AG04450 (cell line): Measurements from ENCODE around the gene ABCC10. TPM values are rescaled to one million over a fixed set of nuclear protein-coding genes. Genes with fewer than 3 reads are reported as not detected.
A peak's percentile ranks its signal among the peaks of the same experiment; 100 is the strongest.
"Not testable (repeated sequence)": the region's sequence is repeated elsewhere in the genome, so short reads cannot be mapped to it uniquely, and the experiment has no call there.

Source experiments
- CTCF ChIA-PET: fragments of 300-600, 350-600 bp; formaldehyde crosslinking; extraction: SDS; loops from one replicate; lab custom pipeline; 2022; ENCODE audit warnings: antibody characterized with exemption, inconsistent platforms; lab: Charles Lee
- POLR2A ChIA-PET: fragments of 350-600 bp; formaldehyde crosslinking; extraction: SDS; loops from one replicate; lab custom pipeline; 2021; ENCODE audit warnings: antibody characterized with exemption, inconsistent platforms; lab: Yijun Ruan, JAX
- DNase-seq: peaks from one replicate; pipeline ENCODE4 v3.0.0-alpha.2; 2011; ENCODE audit warnings: low read depth, low spot score
- H3K27ac ChIP-seq: one replicate; pipeline ENCODE4 v1.5.1; 2012; ENCODE audit warnings: low read depth, low read length, control low read depth
- H3K27me3 ChIP-seq: one replicate; pipeline ENCODE4 v1.6.0; 2012; ENCODE audit warnings: low read length; ENCODE audit not compliant: control insufficient read depth, insufficient read depth
- H3K4me3 ChIP-seq: 2 replicates; pipeline ENCODE4 v1.5.1; 2011; ENCODE audit warnings: mild to moderate bottlenecking, low read depth, low read length, control low read depth
- H3K9me3 ChIP-seq: 2 replicates; pipeline ENCODE4 v1.5.1; 2012; ENCODE audit warnings: low read length; ENCODE audit not compliant: control insufficient read depth, insufficient read depth
- CTCF ChIP-seq: IDR thresholded peaks from 2 replicates; pipeline ENCODE4 v1.5.1; 2011; ENCODE audit warnings: low read depth, low read length, control low read depth, inconsistent platforms
- polyA plus RNA-seq: library from polyadenylated mRNA; depleted of rRNA; stranded (reverse); fragments of >200 nt; gene quantifications from 2 replicates; pipeline ENCODE4 v1.2.3, GENCODE V29; 2011; rRNA removed
- small RNA-seq: library from RNA; depleted of rRNA; stranded (forward); fragments of <200 nt; gene quantifications from one replicate; pipeline ENCODE3, GENCODE V24; 2012; ENCODE audit warnings: low read depth; ENCODE audit not compliant: insufficient read length

The ABCC10 gene
- polyA plus RNA-seq, 1 experiment, result 12.0 TPM

DNA sequence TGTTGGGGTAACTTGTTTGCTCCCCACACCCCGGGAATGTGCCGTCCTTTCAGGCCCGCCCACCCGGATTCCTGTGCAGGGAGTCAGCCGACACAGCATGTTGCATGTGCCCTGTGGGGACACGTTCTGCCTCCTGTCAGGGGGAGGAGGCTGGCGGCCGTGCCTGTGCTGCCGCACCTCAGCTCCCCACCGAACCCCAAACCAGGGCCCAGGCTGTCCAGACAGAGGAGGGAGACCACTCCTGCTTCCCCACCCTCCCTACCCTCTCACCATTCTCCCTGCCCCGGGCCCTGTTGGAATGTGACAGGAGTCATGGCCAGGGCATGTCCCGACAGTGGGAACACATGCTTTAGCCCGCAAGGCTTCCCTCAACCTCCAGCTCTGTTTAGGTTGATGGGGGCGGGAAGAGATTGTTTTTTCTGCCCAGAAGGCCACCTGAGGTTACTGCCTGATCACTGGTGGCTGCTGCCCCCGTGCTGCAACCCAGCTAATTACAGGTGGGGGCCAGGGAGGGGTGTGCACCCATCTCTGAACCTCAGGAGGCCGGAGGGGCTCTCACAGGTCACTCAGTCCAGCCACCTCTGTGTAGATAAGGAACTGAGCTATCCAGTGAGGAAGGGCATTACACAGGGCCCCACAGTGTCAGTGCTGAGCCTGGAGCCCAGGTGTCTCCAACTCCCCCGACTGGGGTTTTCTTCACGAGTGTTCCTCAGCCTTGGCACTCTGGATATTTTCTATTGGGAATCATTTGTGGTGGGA is 69.2 kb downstream of the ABCC10 start:
- ChIA-PET POLR2A (interaction anchor here (1.2 to 1.4 kb wide), 2 partner anchors 14 to 19 kb away, joined by 5 to 6 read pairs; partner anchors contain the start of genes LRRC73 and TJAP1), CTCF (interaction anchor here (0.5 to 6.6 kb wide), 15 partner anchors 9 to 602 kb away, joined by 3 to 54 read pairs (median 3); partner anchors contain the start of genes DLK2, DNPH1 and LRRC73)

DNA sequence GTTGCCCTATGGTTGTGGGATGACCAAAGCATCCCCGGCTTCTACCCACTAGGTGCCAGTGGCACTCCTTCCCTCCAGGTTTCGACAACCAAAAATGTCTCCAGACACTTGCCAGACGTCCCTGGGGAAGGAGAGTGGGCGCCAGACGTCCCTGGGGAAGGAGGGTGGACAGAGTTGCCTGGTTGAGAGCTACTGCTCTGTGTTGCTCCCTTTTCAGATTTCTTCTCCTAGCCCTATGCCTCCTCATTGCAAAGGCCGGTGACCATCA is 69.7 kb downstream of the ABCC10 start:
- CTCF ChIA-PET, result interaction anchor here (0.5 to 6.6 kb wide), 4 partner anchors 9 to 175 kb away, joined by 3 to 54 read pairs (median 8); partner anchors contain the start of gene LRRC73
- H3K27ac ChIP-seq, result peak overlapping the region; percentile 34
- no peak for TF ChIP-seq CTCF

More for the DNA sequence above, 69.2 kb downstream of the ABCC10 start:
- H3K9me3 ChIP-seq, result no peaks in the 10 kb centered on the region; the same call in 1 of the 2 replicates
- DNase-seq, result no peak
- no peaks in the 10 kb centered on the region for H3K27me3 ChIP-seq
- peak; percentile 65 for TF ChIP-seq CTCF
- no peak overlapping the region for H3K4me3 ChIP-seq
- H3K27ac ChIP-seq, result peak overlapping the region; percentile 68

DNA sequence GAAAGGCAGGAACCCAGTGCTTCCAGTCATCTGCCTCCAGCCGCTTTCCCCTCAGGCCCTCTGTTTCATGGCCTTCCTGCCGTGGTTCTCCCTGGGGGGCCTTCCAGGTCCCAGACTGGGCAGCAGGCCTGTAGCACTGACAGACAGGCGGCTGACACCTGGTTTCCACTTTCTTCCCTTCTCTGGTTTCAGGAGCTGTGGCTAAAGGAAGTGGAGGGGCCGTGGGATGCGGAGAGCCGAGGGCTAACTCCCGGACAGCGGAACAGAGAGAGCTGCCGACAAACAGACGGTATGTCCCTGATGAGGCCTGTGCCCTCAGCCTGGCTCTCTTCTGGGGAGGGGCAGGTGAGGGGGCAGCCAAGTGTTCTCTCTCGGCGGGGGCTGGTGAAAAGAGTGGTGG is 70.3 kb downstream of the ABCC10 start:
- H3K9me3 ChIP-seq, result no peaks in the 10 kb centered on the region; the same call in 1 of the 2 replicates
- no peak overlapping the region for H3K4me3 ChIP-seq
- no peak for TF ChIP-seq CTCF
- DNase-seq, result no peak
- H3K27me3 ChIP-seq, result no peaks in the 10 kb centered on the region
- H3K27ac ChIP-seq, result no peak overlapping the region
- ChIA-PET POLR2A (no interaction called here), CTCF (interaction anchor here (0.5 to 6.6 kb wide), 4 partner anchors 10 to 216 kb away, joined by 3 to 54 read pairs (median 8); partner anchors contain the start of gene LRRC73)

More for the DNA sequence above, 69.7 kb downstream of the ABCC10 start:
- H3K27me3 ChIP-seq, result no peaks in the 10 kb centered on the region
- POLR2A ChIA-PET, result interaction anchor here (1.2 to 1.4 kb wide), 2 partner anchors 13 to 19 kb away, joined by 5 to 6 read pairs; partner anchors contain the start of genes LRRC73 and TJAP1
- no peak for DNase-seq
- H3K9me3 ChIP-seq, result no peaks in the 10 kb centered on the region; the same call in 1 of the 2 replicates
- no peak overlapping the region for H3K4me3 ChIP-seq

DNA sequence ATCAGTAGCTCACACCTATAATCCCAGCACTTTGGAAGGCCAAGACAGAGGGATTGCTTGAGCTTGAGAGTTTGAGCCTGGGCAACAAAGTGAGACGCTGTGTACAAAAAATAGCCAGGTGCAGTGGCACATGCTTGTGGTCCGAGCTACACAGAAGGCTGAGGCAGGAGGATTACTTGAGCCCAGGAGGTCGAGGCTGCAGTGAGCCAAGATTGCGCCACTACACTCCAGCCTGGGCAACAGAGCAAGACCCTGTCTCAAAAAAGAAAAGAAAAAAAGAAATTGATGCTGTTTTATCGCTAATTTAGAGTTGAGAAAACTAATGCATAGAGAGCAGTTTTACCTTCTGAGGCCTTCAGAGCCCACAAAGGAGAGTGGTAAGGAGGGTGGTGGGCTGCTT is 71.0 kb downstream of the ABCC10 start:
- H3K4me3 ChIP-seq, DNase-seq, H3K9me3 ChIP-seq, H3K27ac ChIP-seq, POLR2A ChIA-PET, H3K27me3 ChIP-seq: not testable (repeated sequence)
- CTCF ChIA-PET, result interaction anchor here (0.5 to 6.6 kb wide), 3 partner anchors 10 to 217 kb away, joined by 3 to 54 read pairs (median 4); partner anchors contain the start of gene LRRC73

- ChIA-PET CTCF (interaction anchor here (6.6 kb wide), 1 partner anchor 9 kb away, joined by 54 read pairs; the partner anchor contains the start of gene LRRC73), POLR2A (no interaction called here)
- H3K4me3 ChIP-seq, result no peak overlapping the region
- H3K27me3 ChIP-seq, result no peaks in the 10 kb centered on the region
- H3K27ac ChIP-seq, result no peak overlapping the region
- TF ChIP-seq CTCF, result no peak
- H3K9me3 ChIP-seq, result no peaks in the 10 kb centered on the region; the same call in 1 of the 2 replicates
- no peak for DNase-seq
Observed at GRCh38 chr6:43499028-43499815, 71.9 kb downstream of the ABCC10 start.

Small RNAs within 50 kb of the gene (small RNA-seq; reads per million reads assigned to genes)
- gene MIR6780B (not detected), gene RNU6-1113P (not detected)

Other genes starting within 250 kb of the ABCC10 start
- 11.5 and 11.8 TPM in 2 replicates for gene CUL9, start 245.3 kb upstream of the ABCC10 start, polyA plus RNA-seq
- gene DNPH1, start 198.1 kb upstream of the ABCC10 start, polyA plus RNA-seq, result 36.9 and 42.4 TPM in 2 replicates
- not detected in 2 replicates for gene TTBK1, start 184.1 kb upstream of the ABCC10 start, polyA plus RNA-seq
- not detected in 2 replicates for gene SLC22A7, start 129.3 kb upstream of the ABCC10 start, polyA plus RNA-seq
- not detected in 2 replicates for gene CRIP3, start 118.7 kb upstream of the ABCC10 start, polyA plus RNA-seq
- gene ZNF318, start 57.9 kb upstream of the ABCC10 start, polyA plus RNA-seq, result 12.5 and 14.9 TPM in 2 replicates
- 0.62 and 0.86 TPM in 2 replicates for gene DLK2, start 28.0 kb downstream of the ABCC10 start, polyA plus RNA-seq
- 18.4 and 20.4 TPM in 2 replicates for gene TJAP1, start 50.0 kb downstream of the ABCC10 start, polyA plus RNA-seq
- gene LRRC73, start 82.8 kb downstream of the ABCC10 start, polyA plus RNA-seq, result 0.14 and 0.16 TPM in 2 replicates
- gene YIPF3, start 89.4 kb downstream of the ABCC10 start, polyA plus RNA-seq, result 241 and 262 TPM in 2 replicates
- gene POLR1C, start 89.5 kb downstream of the ABCC10 start, polyA plus RNA-seq, result 48.1 and 50.8 TPM in 2 replicates
- gene XPO5, start 148.5 kb downstream of the ABCC10 start, polyA plus RNA-seq, result 28.4 and 31.5 TPM in 2 replicates
- gene POLH, start 148.6 kb downstream of the ABCC10 start, polyA plus RNA-seq, result 22.1 and 26.6 TPM in 2 replicates
- gene GTPBP2, start 201.7 kb downstream of the ABCC10 start, polyA plus RNA-seq, result 60.8 and 72.5 TPM in 2 replicates
- 37.1 and 39.3 TPM in 2 replicates for gene MAD2L1BP, start 208.3 kb downstream of the ABCC10 start, polyA plus RNA-seq
- 0.37 and 0.51 TPM in 2 replicates for gene RSPH9, start 217.5 kb downstream of the ABCC10 start, polyA plus RNA-seq